Spleen (tissue), 11 donors: ENCODE data around the gene SERINC5. TPM values are rescaled to one million over a fixed set of nuclear protein-coding genes. Genes with fewer than 3 reads are reported as not detected.
"Not testable (repeated sequence)": the region's sequence is repeated elsewhere in the genome, so short reads cannot be mapped to it uniquely, and the experiment has no call there.

Source experiments
- DNase-seq: peaks from one replicate; pipeline ENCODE4 v3.0.0-alpha.2; 2020
- H3K27ac ChIP-seq, 8 donors: fragments of 200-600 bp; sonication (generic) in 7 of 8; 1 replicate in 4 of 8; 2 replicates in 4 of 8; pipeline versions ENCODE4 v1.5.0 to v1.8.0; 2016 to 2021; ENCODE audit warnings: inconsistent platforms in 4 of 8, mild to moderate bottlenecking in 4 of 8, moderate library complexity in 1 of 8
- H3K27me3 ChIP-seq, 7 donors: fragments of 200-600 bp; sonication (generic) in 6 of 7; replicated peaks in 1 of 7; 1 replicate in 4 of 7; 2 replicates in 3 of 7; pipeline versions ENCODE4 v1.5.0 to v1.8.0; 2016 to 2021; ENCODE audit warnings: inconsistent platforms in 3 of 7, mild to moderate bottlenecking in 1 of 7
- H3K36me3 ChIP-seq, 6 donors: fragments of 200-600 bp; sonication (generic) in 5 of 6; 1 replicate in 4 of 6; 2 replicates in 2 of 6; pipeline versions ENCODE4 v1.5.0 to v1.8.0; 2016 to 2021; ENCODE audit warnings: inconsistent platforms in 2 of 6
- H3K4me1 ChIP-seq, 6 donors: fragments of 200-600 bp; sonication (generic) in 5 of 6; 1 replicate in 3 of 6; 2 replicates in 3 of 6; pipeline versions ENCODE4 v1.5.0 to v1.8.0; 2016 to 2021; ENCODE audit warnings: inconsistent platforms in 3 of 6
- H3K4me3 ChIP-seq, 8 donors: fragments of 200-600 bp; sonication (generic) in 7 of 8; 1 replicate in 4 of 8; 2 replicates in 4 of 8; pipeline versions ENCODE4 v1.5.0 to v1.8.0; 2016 to 2021; ENCODE audit warnings: inconsistent platforms in 4 of 8, mild to moderate bottlenecking in 4 of 8, moderate library complexity in 2 of 8
- H3K9me3 ChIP-seq, 8 donors: fragments of 200-600 bp; sonication (generic) in 7 of 8; 1 replicate in 4 of 8; 2 replicates in 4 of 8; pipeline versions ENCODE4 v1.5.0 to v1.8.0; 2016 to 2021; ENCODE audit warnings: inconsistent platforms in 4 of 8
- POLR2A ChIP-seq, 3 donors: fragments of 450-650 bp; IDR thresholded peaks; one replicate each; pipeline ENCODE4 v1.5.1; 2017; ENCODE audit warnings: antibody characterized with exemption in 3 of 3, mild to moderate bottlenecking in 1 of 3
- POLR2AphosphoS5 ChIP-seq, 3 donors: sonication (generic); formaldehyde crosslinking; IDR thresholded peaks; one replicate each; pipeline ENCODE4 v1.5.1; 2017; ENCODE audit warnings: antibody characterized with exemption in 3 of 3
- WGBS, 5 donors: extraction: QIAGEN DNeasy Blood & Tissue Kit in 3 of 5; methylation state at CpG; one replicate each; pipeline versions ENCODE4 v1.1.5 to v1.1.7; 2013 to 2018; 5-methylcytosine and 5-hydroxymethylcytosine counted together
- intact Hi-C: fragments of 100-400 bp; cut with DNase I; formaldehyde crosslinking; loops from one replicate; pipeline ENCODE4 v1.15.0; 2023; ENCODE audit warnings: low total_unique reads
- polyA plus RNA-seq, 3 donors: library from polyadenylated mRNA; stranded (reverse); fragments of 200-250 nt; gene quantifications; one replicate each; pipeline ENCODE4 v1.2.1, GENCODE V29; 2013
- total RNA-seq, 7 donors: library from RNA; depleted of rRNA in 3 of 7; stranded (reverse); fragments of >200 nt in 3 of 7; fragmentation: NEBNext Ultra II Directional in 4 of 7; extraction: Animal tissue kit (Norgen Biotek cat#: 25700) in 4 of 7; gene quantifications; one replicate each; pipeline versions ENCODE4 v1.1.0 to v1.2.1, GENCODE V29; 2016 to 2021
- TF ChIP-seq, protein P1 (sequence below), 11 experiments: fragments of 200-600 bp in 7 of 11; fragments of 450-650 bp in 4 of 11; sonication (generic) in 4 of 11; IDR thresholded peaks in 8 of 11; conservative IDR thresholded peaks in 3 of 11; 1 replicate in 7 of 11; 2 replicates in 4 of 11; pipeline versions ENCODE4 v1.4.0 to v1.8.0; 2016 to 2021; ENCODE audit warnings: antibody characterized with exemption in 11 of 11, inconsistent platforms in 4 of 11, mild to moderate bottlenecking in 1 of 11
- donor health status: healthy with polysubstance abuse.
- donor health status: DM: no; HTN: no; CAD: no; lungs with moderate emphysema.
- donor health status: DM: no; HTN: no; CAD: no.
- donor health status: Bipolar disorder and iron deficiency.
- donor health status: healthy.
- donor health status: DM: no; HTN: no; CAD: no.
- donor health status: DM: yes; HTN: yes; CAD: no.

SERINC5 gene
- total and polyA plus RNA-seq, 10 donors, result 1.5 to 29.8 (median 21.2) TPM

- H3K27ac ChIP-seq, result no peak overlapping the region
- 82 to 89% (median 85%) methylated on average over 4 of the region's 4 CpGs for WGBS, 5 donors
These were observed 49.6 kb downstream of the SERINC5 start for GRCh38 chr5:80206282-80206681.

GRCh38 chr5:80205846-80206245 lies 50.0 kb downstream of the SERINC5 start:
- no peak overlapping the region for H3K27ac ChIP-seq

More at GRCh38 chr5:80206282-80206681, 49.6 kb downstream of the SERINC5 start:
- intact Hi-C loops, result no loop called here
- DNase-seq, result no peak
- Histone ChIP-seq H3K36me3 (peaks cover 0 to 27% (median 8%) of the 10 kb centered on the region in 6 donors), H3K4me3 (no peak overlapping the region), H3K27me3 (no peaks in the 10 kb centered on the region), H3K9me3 (no peaks in the 10 kb centered on the region), H3K4me1 (peaks cover 0 to 51% (median 0%) of the 10 kb centered on the region in 6 donors)
- TF ChIP-seq POLR2AphosphoS5 (IDR thresholded peaks at IDR 0.05), result no peak
- TF ChIP-seq, protein P1, sequence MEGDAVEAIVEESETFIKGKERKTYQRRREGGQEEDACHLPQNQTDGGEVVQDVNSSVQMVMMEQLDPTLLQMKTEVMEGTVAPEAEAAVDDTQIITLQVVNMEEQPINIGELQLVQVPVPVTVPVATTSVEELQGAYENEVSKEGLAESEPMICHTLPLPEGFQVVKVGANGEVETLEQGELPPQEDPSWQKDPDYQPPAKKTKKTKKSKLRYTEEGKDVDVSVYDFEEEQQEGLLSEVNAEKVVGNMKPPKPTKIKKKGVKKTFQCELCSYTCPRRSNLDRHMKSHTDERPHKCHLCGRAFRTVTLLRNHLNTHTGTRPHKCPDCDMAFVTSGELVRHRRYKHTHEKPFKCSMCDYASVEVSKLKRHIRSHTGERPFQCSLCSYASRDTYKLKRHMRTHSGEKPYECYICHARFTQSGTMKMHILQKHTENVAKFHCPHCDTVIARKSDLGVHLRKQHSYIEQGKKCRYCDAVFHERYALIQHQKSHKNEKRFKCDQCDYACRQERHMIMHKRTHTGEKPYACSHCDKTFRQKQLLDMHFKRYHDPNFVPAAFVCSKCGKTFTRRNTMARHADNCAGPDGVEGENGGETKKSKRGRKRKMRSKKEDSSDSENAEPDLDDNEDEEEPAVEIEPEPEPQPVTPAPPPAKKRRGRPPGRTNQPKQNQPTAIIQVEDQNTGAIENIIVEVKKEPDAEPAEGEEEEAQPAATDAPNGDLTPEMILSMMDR (IDR thresholded peaks at IDR 0.05 in 8 of 11, conservative IDR thresholded peaks at IDR 0.05 in 3 of 11), result no peak
- no peak for TF ChIP-seq POLR2A (IDR thresholded peaks at IDR 0.05)

DNA sequence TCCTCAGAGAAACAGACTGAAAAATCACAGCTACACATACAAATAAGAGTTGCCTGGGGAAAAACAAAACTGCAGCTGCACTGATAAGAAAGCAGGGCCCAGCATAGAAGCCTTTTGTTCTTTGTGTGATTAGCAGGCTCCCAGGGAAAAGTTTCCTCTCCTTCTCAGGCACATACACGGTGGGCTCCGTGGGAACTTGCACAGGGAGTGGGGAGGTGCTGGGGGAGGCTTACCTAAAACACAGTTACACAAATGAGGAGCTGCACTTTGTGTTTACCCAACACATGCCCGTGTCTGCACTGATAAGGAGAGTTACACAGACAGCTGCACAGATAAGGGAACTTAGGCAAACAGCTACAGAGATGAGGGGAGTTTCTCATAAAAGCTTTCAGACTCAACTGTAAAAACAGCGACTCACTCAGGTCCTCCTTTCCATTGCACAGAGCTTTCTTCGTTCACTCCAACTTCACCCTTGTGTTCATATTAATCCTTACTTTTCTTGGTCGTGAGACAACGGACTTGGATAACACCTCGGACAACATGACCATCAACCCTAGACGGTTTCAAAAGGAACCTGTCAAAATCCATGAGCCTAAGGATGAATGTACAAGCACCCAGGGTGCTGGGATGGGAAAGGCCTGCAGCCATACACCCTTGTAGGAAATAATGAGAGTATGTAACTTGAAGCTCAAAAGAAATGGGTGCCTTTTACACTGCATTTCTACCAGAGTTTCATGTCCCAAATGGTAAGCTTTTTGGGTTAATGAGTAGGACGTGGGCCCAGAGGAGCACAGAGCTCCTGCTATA lies 50.8 kb downstream of the SERINC5 start:
- TF ChIP-seq POLR2A (IDR thresholded peaks at IDR 0.05), result no peak
- no peak for TF ChIP-seq POLR2AphosphoS5 (IDR thresholded peaks at IDR 0.05)
- TF ChIP-seq, protein P1 (IDR thresholded peaks at IDR 0.05 in 8 of 11, conservative IDR thresholded peaks at IDR 0.05 in 3 of 11), result no peak
- 58 to 66% (median 59%) methylated on average over 10 of the region's 10 CpGs for WGBS, 5 donors
- Histone ChIP-seq H3K36me3 (peaks cover 0 to 33% (median 9%) of the 10 kb centered on the region in 6 donors), H3K4me1 (peaks cover 0 to 38% (median 0%) of the 10 kb centered on the region in 6 donors), H3K9me3 (no peaks in the 10 kb centered on the region), H3K27me3 (no peaks in the 10 kb centered on the region), H3K27ac (peak overlapping the region in 2 of 8 donors; percentile 1 to 20), H3K4me3 (no peak overlapping the region)
- intact Hi-C loops, result no loop called here
- DNase-seq, result no peak

More at GRCh38 chr5:80205846-80206245, 50.0 kb downstream of the SERINC5 start:
- TF ChIP-seq POLR2A (IDR thresholded peaks at IDR 0.05), result no peak
- 70 to 83% (median 78%) methylated on average over 4 of the region's 4 CpGs for WGBS, 5 donors
- no peaks in the 10 kb centered on the region for H3K9me3 ChIP-seq
- no peaks in the 10 kb centered on the region for H3K27me3 ChIP-seq
- H3K36me3 ChIP-seq, result peaks cover 0 to 31% (median 9%) of the 10 kb centered on the region in 6 donors
- H3K4me3 ChIP-seq, result no peak overlapping the region
- no peak for DNase-seq
- intact Hi-C loops, result no loop called here
- peaks cover 0 to 46% (median 0%) of the 10 kb centered on the region in 6 donors for H3K4me1 ChIP-seq

- H3K27me3 ChIP-seq, H3K9me3 ChIP-seq, H3K27ac ChIP-seq, intact Hi-C loops, H3K4me3 ChIP-seq, DNase-seq: not testable (repeated sequence)
- Histone ChIP-seq H3K4me1 (peaks cover 0 to 41% (median 0%) of the 10 kb centered on the region in 6 donors), H3K36me3 (peaks cover 0 to 40% (median 9%) of the 10 kb centered on the region in 6 donors)
- WGBS, 5 donors, result 78 to 91% (median 82%) methylated on average over 7 of the region's 7 CpGs
These were observed 54.1 kb downstream of the SERINC5 start for GRCh38 chr5:80201763-80202162.

- TF ChIP-seq POLR2AphosphoS5 (IDR thresholded peaks at IDR 0.05) (no peak), POLR2A (IDR thresholded peaks at IDR 0.05) (no peak)
- TF ChIP-seq, protein P1 (IDR thresholded peaks at IDR 0.05 in 8 of 11, conservative IDR thresholded peaks at IDR 0.05 in 3 of 11), result no peak
- peaks cover 0 to 44% (median 9%) of the 10 kb centered on the region in 6 donors for H3K36me3 ChIP-seq
- WGBS, 5 donors, result 89 to 95% (median 92%) methylated on average over 3 of the region's 3 CpGs
- H3K4me1 ChIP-seq, result peaks cover 0 to 41% (median 10%) of the 10 kb centered on the region in 6 donors
- peak overlapping the region in 5 of 8 donors; percentile 20 to 51 (median 48) for H3K27ac ChIP-seq
- no peaks in the 10 kb centered on the region for H3K9me3 ChIP-seq
- DNase-seq, result no peak
- H3K4me3 ChIP-seq, result no peak overlapping the region
- no peaks in the 10 kb centered on the region for H3K27me3 ChIP-seq
- intact Hi-C loops, result no loop called here
These were observed 56.9 kb downstream of the SERINC5 start for GRCh38 chr5:80198920-80199319.
